Epithelial cell of prostate (primary cell): ENCODE measurements around the gene GRIK2.
A peak's percentile ranks its signal among the peaks of the same experiment; 100 is the strongest.
"Not testable (repeated sequence)": the region's sequence is repeated elsewhere in the genome, so short reads cannot be mapped to it uniquely, and the experiment has no call there.

Source experiments
- DNase-seq: peaks from one replicate; pipeline ENCODE4 v3.0.0-alpha.2; 2011; ENCODE audit warnings: low read depth, low spot score
- H3K27ac ChIP-seq: fragments of 450-650 bp; 2 replicates; pipeline ENCODE4 v1.5.1; 2017; ENCODE audit warnings: mild to moderate bottlenecking

The GRIK2 gene

DNA sequence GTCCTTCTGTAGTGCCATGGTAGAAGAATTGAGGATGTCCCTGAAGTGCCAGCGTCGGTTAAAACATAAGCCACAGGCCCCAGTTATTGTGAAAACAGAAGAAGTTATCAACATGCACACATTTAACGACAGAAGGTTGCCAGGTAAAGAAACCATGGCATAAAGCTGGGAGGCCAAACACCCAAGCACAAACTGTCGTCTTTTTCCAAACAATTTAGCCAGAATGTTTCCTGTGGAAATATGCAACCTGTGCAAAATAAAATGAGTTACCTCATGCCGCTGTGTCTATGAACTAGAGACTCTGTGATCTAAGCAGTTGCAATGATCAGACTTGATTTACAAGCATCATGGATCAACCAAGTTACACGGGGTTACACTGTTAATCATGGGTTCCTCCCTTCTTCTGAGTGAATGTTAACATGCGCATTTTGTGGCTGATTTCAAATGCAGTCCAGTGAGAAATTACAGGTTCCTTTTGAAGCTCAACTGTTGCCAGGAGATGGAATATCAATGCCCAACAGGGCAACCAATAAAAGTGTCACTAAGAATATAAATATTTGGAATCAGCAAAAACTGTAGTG lies 674.9 kb downstream of the GRIK2 start:
- no peak for DNase-seq
- H3K27ac ChIP-seq, result no peak overlapping the region

DNA sequence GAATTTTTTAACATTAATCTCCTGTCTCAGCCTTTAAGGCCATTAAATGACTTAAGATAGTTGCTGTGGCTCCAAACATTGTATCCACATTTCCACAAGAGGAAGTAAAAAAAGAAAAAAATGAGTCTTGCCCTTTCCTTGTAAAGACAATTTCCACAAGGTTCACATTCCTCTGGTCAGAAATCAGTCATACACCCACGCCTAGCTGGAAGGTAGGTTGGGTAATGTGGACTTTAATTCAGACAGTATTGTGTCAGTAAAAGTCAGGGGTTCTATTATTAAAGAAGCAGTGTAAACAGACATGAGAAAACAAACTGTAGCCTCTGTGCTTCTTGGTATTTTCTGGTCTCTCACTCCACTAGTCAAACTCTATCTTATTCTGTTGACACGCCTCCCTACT lies 682.0 kb downstream of the GRIK2 start:
- peak; percentile 10 for DNase-seq
- no peak overlapping the region for H3K27ac ChIP-seq

DNA sequence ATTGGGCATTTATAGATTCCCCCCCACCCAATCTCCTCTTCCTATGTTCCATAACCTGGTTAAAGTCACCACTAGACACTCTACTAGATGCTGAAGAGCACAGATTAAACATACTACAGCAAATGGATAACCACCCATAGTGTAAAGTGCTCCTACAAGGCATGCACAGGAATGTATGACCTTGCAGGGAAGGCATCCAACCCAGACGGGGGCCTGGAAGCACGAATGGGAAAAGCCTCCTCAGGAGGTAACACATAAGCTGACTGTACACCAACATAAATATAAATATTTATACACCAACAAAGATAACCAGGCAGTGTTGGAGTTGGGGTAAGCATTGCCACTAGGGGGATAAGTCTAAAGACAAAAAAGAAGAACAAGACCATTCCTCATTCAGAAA lies 691.7 kb downstream of the GRIK2 start:
- DNase-seq, result no peak

DNA sequence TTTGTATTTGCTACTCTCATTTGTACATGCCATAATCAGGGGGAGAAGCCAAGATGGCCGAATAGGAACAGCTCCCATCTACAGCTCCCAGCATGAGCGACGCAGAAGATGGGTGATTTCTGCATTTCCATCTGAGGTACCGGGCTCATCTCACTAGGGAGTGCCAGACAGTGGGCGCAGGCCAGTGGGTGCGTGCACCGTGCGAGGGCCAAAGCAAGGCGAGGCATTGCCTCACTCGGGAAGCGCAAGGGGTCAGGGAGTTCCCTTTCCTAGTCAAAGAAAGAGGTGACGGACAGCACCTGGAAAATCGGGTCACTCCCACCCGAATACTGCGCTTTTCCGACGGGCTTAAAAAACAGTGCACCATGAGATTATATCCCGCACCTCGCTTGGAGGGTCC lies 694.7 kb downstream of the GRIK2 start:
- H3K27ac ChIP-seq, DNase-seq: not testable (repeated sequence)

More for the DNA sequence above, 691.7 kb downstream of the GRIK2 start:
- no peak overlapping the region for H3K27ac ChIP-seq

DNA sequence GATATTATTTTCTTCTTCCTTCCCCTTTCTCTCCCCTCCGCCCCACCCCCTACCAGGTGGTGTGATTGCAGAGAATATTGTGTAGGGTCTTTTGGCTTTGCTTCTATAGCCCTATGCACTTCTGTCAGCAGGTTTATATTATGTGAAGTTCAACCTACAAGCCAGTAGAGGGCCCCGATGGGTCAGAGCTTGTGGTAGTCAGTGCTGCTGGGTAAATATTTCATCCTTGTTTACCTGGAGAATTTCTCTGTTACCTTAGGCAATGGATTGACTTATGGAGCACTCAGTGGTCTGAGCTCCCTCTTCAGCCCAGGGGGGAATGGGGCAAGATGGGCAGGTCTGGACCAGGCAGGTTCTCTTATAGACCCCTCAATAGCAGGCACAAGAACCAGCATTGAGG lies 720.9 kb downstream of the GRIK2 start:
- DNase-seq, result no peak
- no peak overlapping the region for H3K27ac ChIP-seq

DNA sequence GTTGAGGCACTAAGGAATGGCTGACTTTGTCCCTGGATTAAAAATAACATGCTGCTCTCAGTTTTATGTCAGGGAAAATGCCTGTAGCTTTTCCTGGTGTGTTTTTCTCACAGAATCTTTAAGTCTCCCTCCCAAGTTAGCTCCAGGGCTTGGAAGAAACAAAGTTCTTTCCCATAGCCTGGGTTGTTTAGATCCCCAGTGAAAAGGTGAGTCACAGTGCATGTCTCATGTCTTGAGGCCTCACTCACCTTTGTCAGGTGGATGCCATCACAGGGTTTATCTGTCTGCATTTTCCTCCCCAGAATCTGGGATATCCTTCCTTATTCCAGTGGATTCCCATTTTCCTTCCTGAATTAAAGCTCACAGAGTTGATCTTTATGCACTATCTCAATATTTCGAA lies 722.4 kb downstream of the GRIK2 start:
- H3K27ac ChIP-seq, result no peak overlapping the region
- DNase-seq, result no peak

DNA sequence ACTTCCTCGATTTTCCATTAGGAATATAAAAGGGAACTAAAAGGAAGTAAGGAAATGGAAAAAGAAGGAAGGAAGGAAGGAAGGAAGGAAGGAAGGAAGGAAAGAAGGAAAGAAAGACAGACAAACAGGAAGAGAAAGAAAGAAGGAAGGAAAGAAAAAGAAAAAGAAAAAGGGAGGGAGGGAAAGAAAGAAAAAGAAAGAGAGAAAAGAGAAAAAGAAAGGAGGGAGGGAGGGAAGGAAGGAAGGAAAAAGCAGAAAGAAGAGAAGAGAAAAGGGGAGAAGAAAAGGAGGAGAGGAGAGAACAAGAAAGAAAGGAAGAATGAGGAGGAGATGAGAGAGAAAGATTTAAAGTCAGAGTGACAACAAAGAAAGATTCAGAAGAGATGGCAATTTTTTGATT lies 724.5 kb downstream of the GRIK2 start:
- H3K27ac ChIP-seq, result no peak overlapping the region
- DNase-seq, result no peak
